Measurements from ENCODE around the gene METTL26. TPM values are rescaled to one million over a fixed set of nuclear protein-coding genes. Genes with fewer than 3 reads are reported as not detected.

Gene METTL26
- total and polyA plus RNA-seq, 9 of the 15 experiments (the other 6 are each of a cell fraction or from before 2014, with no cell fraction given): 7.3 to 262 (median 80.9) TPM

- peak; percentile 87 to 96 (median 88) for DNase-seq (ENCODE audit: extremely low read depth in 1 of 4, low spot score in 3 of 4)
- Histone ChIP-seq H3K9me1 (ENCODE audit: control insufficient read depth, insufficient read depth, low read length) (no peaks in the 10 kb centered on the region), H3K4me1 (replicated peaks in 1 of 2; ENCODE audit: control insufficient read depth in 2 of 2, insufficient read depth in 2 of 2, low read length in 2 of 2) (peaks cover 11 to 91% of the 10 kb centered on the region in 2 experiments; a peak in 4 of 5 replicates), H3K4me3 (peak within 1 kb of the TSS; percentile 99), H2AFZ (ENCODE audit: low read depth, low read length) (peak within 1 kb of the TSS; percentile 91), H4K20me1 (replicated peaks; ENCODE audit: control insufficient read depth, insufficient read depth, low read length) (no peaks in the 10 kb centered on the region), H3K27ac (ENCODE audit: extremely low read depth, low read depth, low read length) (peak within 1 kb of the TSS; percentile 86), H3K79me2 (ENCODE audit: control insufficient read depth, insufficient read depth, low read length) (peaks cover 25% of the 10 kb centered on the region), H3K9me3 (replicated peaks; ENCODE audit: control insufficient read depth, insufficient read depth, low read depth, low read length) (no peaks in the 10 kb centered on the region), H3K36me3 (ENCODE audit: control insufficient read depth, insufficient read depth, low read length) (peaks cover 41% of the 10 kb centered on the region), H3K9ac (ENCODE audit: insufficient read depth in 1 of 2, low read depth in 2 of 2, low read length in 2 of 2) (peak within 1 kb of the TSS; percentile 88 to 98), H3K27me3 (ENCODE audit: control insufficient read depth in 2 of 2, insufficient read depth in 2 of 2, low read length in 2 of 2) (no peaks in the 10 kb centered on the region), H3K4me2 (ENCODE audit: insufficient read depth, low read length) (peak within 1 kb of the TSS; percentile 80)
- ChIA-PET CTCF (ENCODE audit: low intra/inter-chr PET ratio) (interaction anchor here (1.5 kb wide), 1 partner anchor 32 kb away, joined by 7 read pairs; the partner anchor contains the start of gene METTL26), POLR2A (interaction anchor here (0.6 to 0.8 kb wide), 3 partner anchors 10 to 624 kb away, joined by 3 read pairs; partner anchors contain the start of gene METTL26)
- BruUV-seq (replicated peaks): no TSS peak
- intact Hi-C loops (cut with micrococcal nuclease): loop anchor here (5.0 to 10.0 kb wide), 2 partner anchors 91 to 273 kb away; partner anchors contain the start of gene NME4
- peak; percentile 82 for FAIRE-seq
- under 1% methylated on average over 60 of the region's 78 CpGs for WGBS (ENCODE audit: insufficient coverage, low coverage, missing lambda C conversion rate)
- peak; percentile 98 for ATAC-seq
- in situ Hi-C loops (cut with MboI): loop anchor here (5.0 kb wide), 1 partner anchor 91 kb away; no protein-coding TSS in a partner anchor
- no peak for TF ChIP-seq SNAPC5 (CRISPR knock-in tag; IDR thresholded peaks at IDR 0.05)
- TF ChIP-seq ZNF592 (IDR thresholded peaks at IDR 0.05): peak; percentile 81
- peak; percentile 52 to 83; a peak in 2 of 4 replicates for TF ChIP-seq SIN3A (IDR thresholded peaks at IDR 0.05; ENCODE audit: borderline replicate concordance in 2 of 2, control insufficient read depth in 1 of 2, low read depth in 2 of 2, low read length in 2 of 2)
- no peak for TF ChIP-seq ESRRB (CRISPR knock-in tag; IDR thresholded peaks at IDR 0.05; ENCODE audit: borderline replicate concordance)
- TF ChIP-seq MTA1 (IDR thresholded peaks at IDR 0.05; ENCODE audit: borderline replicate concordance): no peak
- TF ChIP-seq GABPB1 (CRISPR knock-in tag; IDR thresholded peaks at IDR 0.05): peak; percentile 96
- no peak for TF ChIP-seq E2F4 (CRISPR knock-in tag; IDR thresholded peaks at IDR 0.05; ENCODE audit: low read depth)
- TF ChIP-seq BRF2 (IDR thresholded peaks at IDR 0.05; ENCODE audit: borderline replicate concordance, insufficient read depth, insufficient read length): no peak
- TF ChIP-seq MEF2D (tag; conservative IDR thresholded peaks at IDR 0.05; ENCODE audit: low read depth): no peak
- TF ChIP-seq NUFIP1 (IDR thresholded peaks at IDR 0.05; ENCODE audit: partially characterized antibody): no peak
- no peak for TF ChIP-seq GTF2F1 (IDR thresholded peaks at IDR 0.05; ENCODE audit: low read depth, low read length)
- TF ChIP-seq ZNF143 (CRISPR knock-in tag; IDR thresholded peaks at IDR 0.05): no peak
Measured at GRCh38 chr16:667780-668518, 31.8 kb upstream of the METTL26 start, which contains the start of gene RHOT2. TSS of gene RHOT2 (plus strand) at chr16:668132. CDS start at chr16:668200, 68 bp downstream.
